Stimulated activated naive CD4-positive, alpha-beta T cell treated with Interleukin-2 at 50 U/mL for 16 hours (primary cell): ENCODE measurements around the gene GALNT2.

Experiments
- DNase-seq: peaks from one replicate; lab custom pipeline; 2025; lab: John Stamatoyannopoulos, UW

The GALNT2 gene

GRCh38 chr1:230050973-230051735 is 15.9 kb upstream of the GALNT2 start:
- DNase-seq = no peak

DNA sequence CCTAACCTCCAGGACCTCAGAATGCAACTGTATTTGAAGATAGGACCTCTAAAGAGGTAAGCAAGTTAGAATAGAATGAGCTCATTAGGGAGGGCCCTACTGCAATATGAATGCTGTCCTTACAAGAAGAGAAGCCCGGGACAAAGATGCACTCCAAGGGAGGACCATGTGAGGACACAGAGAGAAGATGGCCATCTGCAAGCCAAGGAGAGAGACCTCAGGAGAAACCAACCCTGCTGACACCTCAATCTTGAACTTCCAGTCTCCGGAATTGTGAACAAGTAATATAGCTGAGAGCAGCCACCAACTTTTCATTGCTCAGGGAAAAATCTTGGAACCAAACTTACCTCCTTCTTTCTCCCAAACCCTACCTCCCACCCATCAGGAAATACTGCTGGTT is 15.0 kb upstream of the GALNT2 start:
- no peak for DNase-seq

DNA sequence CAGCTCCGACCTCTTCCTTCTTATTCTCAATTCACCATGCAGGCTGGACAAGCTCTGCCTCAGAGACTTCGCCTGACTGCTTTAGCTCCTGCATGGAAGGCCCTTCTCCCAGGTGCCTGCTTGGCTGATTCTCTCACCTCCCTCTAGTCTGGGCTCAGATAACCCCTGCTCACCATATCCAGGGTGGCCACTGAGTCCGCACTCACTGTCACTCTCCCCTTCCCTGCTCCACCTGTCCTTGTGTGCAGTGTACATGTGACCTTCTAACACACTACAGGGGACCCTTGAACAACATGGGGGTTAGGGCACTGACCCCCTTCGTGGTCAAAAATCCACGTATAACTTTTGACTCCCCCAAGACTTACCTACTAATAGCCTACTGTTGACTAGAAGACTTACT is 14.4 kb upstream of the GALNT2 start:
- no peak for DNase-seq

GRCh38 chr1:230054092-230054749 is 12.8 kb upstream of the GALNT2 start:
- DNase-seq = no peak

- DNase-seq = no peak
Measured at GRCh38 chr1:230056098-230056497, 10.9 kb upstream of the GALNT2 start.

DNA sequence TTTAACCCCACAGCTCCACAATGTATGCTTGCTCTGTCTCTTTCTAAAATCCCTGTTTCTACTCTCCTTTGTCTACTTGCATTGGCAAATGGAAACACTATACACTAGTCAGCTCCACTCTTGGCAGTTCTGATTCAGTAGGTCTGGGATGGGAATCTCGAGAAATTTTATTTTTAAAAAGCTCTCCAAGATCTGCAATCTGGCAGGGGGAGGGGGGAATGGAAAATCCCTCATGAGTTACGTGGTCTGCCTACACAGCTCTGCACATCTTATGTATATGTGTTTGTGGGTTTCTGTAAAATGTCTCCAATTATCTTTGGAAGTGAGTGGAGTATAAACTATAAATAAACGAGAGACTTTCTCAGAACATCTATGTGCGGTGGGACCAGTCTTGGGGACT is 9.9 kb upstream of the GALNT2 start:
- no peak for DNase-seq

- DNase-seq = no peak
Measured at GRCh38 chr1:230057681-230058565, 9.1 kb upstream of the GALNT2 start.

- DNase-seq = no peak
Measured at GRCh38 chr1:230058626-230059025, 8.4 kb upstream of the GALNT2 start.

GRCh38 chr1:230061801-230062200 is 5.2 kb upstream of the GALNT2 start:
- DNase-seq = no peak

DNA sequence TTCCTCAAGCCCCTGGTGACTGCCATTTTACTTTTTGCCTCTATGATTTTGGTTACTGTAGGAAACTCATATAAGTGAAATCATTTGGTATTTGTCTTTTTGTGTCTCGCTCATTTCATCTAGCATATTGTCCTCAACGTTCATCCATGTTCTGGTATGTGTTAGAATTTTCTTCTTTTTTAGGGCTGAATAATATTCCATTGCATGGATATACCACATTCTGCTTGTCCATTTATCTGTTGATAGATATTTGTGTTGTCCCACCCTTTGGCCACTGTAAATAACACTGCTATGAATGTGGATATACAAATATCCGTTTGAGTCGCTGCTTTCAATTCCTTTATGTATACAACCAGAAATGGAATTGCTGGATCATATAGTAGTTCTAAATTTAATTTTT is 4.5 kb upstream of the GALNT2 start:
- no peak for DNase-seq

DNA sequence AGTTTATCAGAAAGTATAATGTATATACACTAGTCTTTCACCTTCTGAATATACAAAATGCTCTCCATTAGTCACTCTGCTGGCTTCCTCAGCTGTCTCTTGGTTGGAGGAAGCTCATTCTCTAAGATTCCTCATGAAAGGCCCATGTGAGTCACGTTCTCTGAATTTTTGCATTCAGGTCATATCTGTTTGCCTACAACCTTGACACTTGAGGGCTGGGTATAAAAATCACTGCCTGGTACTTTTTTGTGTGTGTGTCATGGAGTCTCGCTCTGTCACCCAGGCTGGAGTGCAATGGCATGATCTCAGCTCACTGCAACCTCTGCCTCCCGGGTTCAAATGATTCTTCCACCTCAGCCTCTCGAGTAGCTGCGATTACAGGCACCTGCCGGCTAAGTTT is 2.8 kb upstream of the GALNT2 start:
- DNase-seq = no peak

- DNase-seq = no peak
Measured at GRCh38 chr1:230065161-230065560, 1.9 kb upstream of the GALNT2 start.

DNA sequence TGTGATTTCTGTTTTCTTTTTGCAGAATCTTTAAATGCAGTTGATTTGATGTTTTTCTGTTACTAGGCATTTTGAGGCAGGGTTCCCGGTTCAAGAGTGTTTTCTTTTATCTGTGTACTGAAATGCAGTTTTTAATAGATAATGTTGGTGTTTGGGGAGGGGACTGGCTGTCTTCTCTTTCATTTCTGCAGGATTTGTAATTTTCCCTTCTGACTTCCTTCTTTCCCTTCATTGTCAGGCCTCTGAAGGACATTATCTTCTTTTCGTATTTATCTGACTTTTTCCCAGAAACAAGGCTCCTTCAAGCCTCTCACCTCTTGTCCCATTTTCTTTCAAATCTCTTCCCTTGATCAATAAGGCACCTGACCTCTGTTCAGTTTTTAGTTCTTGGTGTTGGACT is 1.5 kb upstream of the GALNT2 start:
- no peak for DNase-seq

GRCh38 chr1:230066031-230066430 is 1.0 kb upstream of the GALNT2 start:
- DNase-seq = no peak

- no peak for DNase-seq
Measured at GRCh38 chr1:230067419-230067870, 407 bp downstream of the GALNT2 start.

GRCh38 chr1:230067871-230068620 is 1.0 kb downstream of the GALNT2 start:
- peak; percentile 29 for DNase-seq

GRCh38 chr1:230068621-230068873 is 1.5 kb downstream of the GALNT2 start:
- no peak for DNase-seq

GRCh38 chr1:230068952-230069684 is 2.1 kb downstream of the GALNT2 start:
- DNase-seq = no peak

- DNase-seq = no peak
Measured at GRCh38 chr1:230069796-230070195, 2.8 kb downstream of the GALNT2 start.

GRCh38 chr1:230070321-230071208 is 3.5 kb downstream of the GALNT2 start:
- no peak for DNase-seq

DNA sequence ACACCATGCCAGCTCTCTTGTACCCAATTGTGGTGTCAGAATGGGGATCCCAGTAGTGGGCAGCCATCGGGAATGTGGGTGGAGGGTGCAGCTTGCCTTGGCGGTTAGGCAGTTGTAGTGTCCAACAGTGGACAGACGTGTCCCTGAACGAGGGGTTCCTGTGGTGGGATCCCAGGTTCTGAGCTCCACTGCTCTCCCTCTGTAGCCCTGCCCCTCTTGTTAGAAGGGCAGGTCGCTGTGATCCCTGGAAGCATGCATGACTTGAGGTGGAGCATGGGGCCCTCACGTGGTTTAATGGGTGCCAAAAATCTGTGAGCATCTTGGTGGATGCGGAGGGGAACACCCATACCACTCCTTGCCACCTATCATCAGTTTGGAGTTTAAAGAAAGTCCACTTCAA is 4.3 kb downstream of the GALNT2 start:
- no peak for DNase-seq
